Kidney epithelial cell (primary cell): ENCODE measurements around the gene CNGA4. TPM values are rescaled to one million over a fixed set of nuclear protein-coding genes. Genes with fewer than 3 reads are reported as not detected.
"Not testable (repeated sequence)": the region's sequence is repeated elsewhere in the genome, so short reads cannot be mapped to it uniquely, and the experiment has no call there.

Experiments used
- DNase-seq: peaks from one replicate; pipeline ENCODE4 v3.0.0-alpha.2; 2010; ENCODE audit warnings: low read depth
- H3K27me3 ChIP-seq: 2 replicates; pipeline ENCODE4 v1.6.0; 2011; ENCODE audit warnings: low read length; ENCODE audit not compliant: control insufficient read depth, insufficient read depth
- H3K36me3 ChIP-seq: 2 replicates; pipeline ENCODE4 v1.5.1; 2011; ENCODE audit warnings: low read length; ENCODE audit not compliant: control insufficient read depth, insufficient read depth
- H3K4me3 ChIP-seq: 2 replicates; pipeline ENCODE4 v1.5.1; 2011; ENCODE audit warnings: low read depth, mild to moderate bottlenecking, control low read depth, low read length
- CTCF ChIP-seq: IDR thresholded peaks from 2 replicates; pipeline ENCODE4 v1.5.1; 2011; ENCODE audit warnings: mild to moderate bottlenecking, moderate library complexity, low read length, control low read depth, inconsistent platforms; ENCODE audit not compliant: insufficient read depth, poor library complexity, severe bottlenecking
- total RNA-seq: library from RNA; depleted of rRNA; stranded (reverse); fragments of >200 nt; gene quantifications from 2 replicates; pipeline ENCODE4 v1.2.3, GENCODE V29; 2015

The CNGA4 gene
- total RNA-seq, 1 donor from 2014 or later, result 0.54 TPM

- Histone ChIP-seq H3K27me3 (no peaks in the 10 kb centered on the region), H3K36me3 (no peaks in the 10 kb centered on the region), H3K4me3 (no peak overlapping the region)
- no peak for DNase-seq
- TF ChIP-seq CTCF, result no peak
Measured at GRCh38 chr11:6248248-6248647, 9.4 kb downstream of the CNGA4 start.

- DNase-seq, H3K27me3 ChIP-seq, H3K36me3 ChIP-seq, H3K4me3 ChIP-seq: not testable (repeated sequence)
Measured at GRCh38 chr11:6248897-6249296, 10.0 kb downstream of the CNGA4 start.

- peak; percentile 52 for DNase-seq
- H3K27me3 ChIP-seq, result no peaks in the 10 kb centered on the region
- H3K36me3 ChIP-seq, result no peaks in the 10 kb centered on the region
- H3K4me3 ChIP-seq, result no peak overlapping the region
- TF ChIP-seq CTCF, result no peak
Measured at GRCh38 chr11:6249770-6250555, 11.1 kb downstream of the CNGA4 start.

- no peak for DNase-seq
- peaks cover 4% of the 10 kb centered on the region for H3K27me3 ChIP-seq
- no peak overlapping the region for H3K4me3 ChIP-seq
- peak; percentile 96 for TF ChIP-seq CTCF
- no peaks in the 10 kb centered on the region for H3K36me3 ChIP-seq
Measured at GRCh38 chr11:6251120-6251733, 12.3 kb downstream of the CNGA4 start.

GRCh38 chr11:6251990-6252473 is 13.1 kb downstream of the CNGA4 start:
- TF ChIP-seq CTCF, result no peak
- DNase-seq, result no peak
- H3K36me3 ChIP-seq, result no peaks in the 10 kb centered on the region

GRCh38 chr11:6253197-6253596 is 14.3 kb downstream of the CNGA4 start:
- no peak for TF ChIP-seq CTCF
- Histone ChIP-seq H3K36me3 (no peaks in the 10 kb centered on the region), H3K27me3 (peaks cover 17% of the 10 kb centered on the region), H3K4me3 (no peak overlapping the region)
- DNase-seq, result no peak

More at GRCh38 chr11:6251990-6252473, 13.1 kb downstream of the CNGA4 start:
- peaks cover 6% of the 10 kb centered on the region for H3K27me3 ChIP-seq
- no peak overlapping the region for H3K4me3 ChIP-seq
